GM12872 (cell line): Measurements from ENCODE around the gene PPP1R15B.

Source experiments
- TF ChIP-seq, protein P1 (sequence below): IDR thresholded peaks from 3 replicates; pipeline ENCODE4 v1.5.1; 2011; ENCODE audit warnings: low read depth, mild to moderate bottlenecking, low read length, moderate library complexity; ENCODE audit not compliant: insufficient read depth

The PPP1R15B gene

DNA sequence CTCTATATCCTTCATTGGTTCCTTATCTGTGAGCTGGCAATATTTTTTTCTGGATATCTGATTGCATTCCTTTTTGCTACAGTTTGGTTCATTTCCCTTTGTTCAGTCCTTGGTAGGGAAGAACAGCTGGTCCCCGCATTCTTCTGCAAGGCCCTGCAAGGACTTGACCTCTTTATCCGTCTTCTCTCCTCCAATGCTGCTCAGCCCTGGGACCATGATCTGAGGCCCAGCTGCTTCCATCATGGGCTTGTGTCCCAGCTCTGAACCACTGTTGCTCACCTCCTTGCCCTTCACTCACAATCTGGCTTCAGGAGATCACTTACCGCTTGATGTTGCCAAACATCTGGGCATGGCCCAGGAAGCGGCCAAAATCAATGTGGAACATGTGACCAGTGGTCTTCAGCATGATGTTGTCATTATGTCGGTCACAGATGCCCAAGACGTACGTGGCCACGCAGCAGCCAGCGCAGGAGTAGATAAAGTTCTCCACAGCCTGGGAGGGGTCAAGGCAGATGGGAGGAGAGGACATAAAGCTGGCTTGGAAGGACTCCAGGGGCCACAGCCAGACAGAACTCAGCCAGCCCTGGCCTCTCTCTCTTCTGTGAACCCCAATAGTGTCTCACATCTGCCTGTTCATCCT is 22.6 kb upstream of the PPP1R15B start:
- TF ChIP-seq, protein P1, sequence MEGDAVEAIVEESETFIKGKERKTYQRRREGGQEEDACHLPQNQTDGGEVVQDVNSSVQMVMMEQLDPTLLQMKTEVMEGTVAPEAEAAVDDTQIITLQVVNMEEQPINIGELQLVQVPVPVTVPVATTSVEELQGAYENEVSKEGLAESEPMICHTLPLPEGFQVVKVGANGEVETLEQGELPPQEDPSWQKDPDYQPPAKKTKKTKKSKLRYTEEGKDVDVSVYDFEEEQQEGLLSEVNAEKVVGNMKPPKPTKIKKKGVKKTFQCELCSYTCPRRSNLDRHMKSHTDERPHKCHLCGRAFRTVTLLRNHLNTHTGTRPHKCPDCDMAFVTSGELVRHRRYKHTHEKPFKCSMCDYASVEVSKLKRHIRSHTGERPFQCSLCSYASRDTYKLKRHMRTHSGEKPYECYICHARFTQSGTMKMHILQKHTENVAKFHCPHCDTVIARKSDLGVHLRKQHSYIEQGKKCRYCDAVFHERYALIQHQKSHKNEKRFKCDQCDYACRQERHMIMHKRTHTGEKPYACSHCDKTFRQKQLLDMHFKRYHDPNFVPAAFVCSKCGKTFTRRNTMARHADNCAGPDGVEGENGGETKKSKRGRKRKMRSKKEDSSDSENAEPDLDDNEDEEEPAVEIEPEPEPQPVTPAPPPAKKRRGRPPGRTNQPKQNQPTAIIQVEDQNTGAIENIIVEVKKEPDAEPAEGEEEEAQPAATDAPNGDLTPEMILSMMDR = no peak

DNA sequence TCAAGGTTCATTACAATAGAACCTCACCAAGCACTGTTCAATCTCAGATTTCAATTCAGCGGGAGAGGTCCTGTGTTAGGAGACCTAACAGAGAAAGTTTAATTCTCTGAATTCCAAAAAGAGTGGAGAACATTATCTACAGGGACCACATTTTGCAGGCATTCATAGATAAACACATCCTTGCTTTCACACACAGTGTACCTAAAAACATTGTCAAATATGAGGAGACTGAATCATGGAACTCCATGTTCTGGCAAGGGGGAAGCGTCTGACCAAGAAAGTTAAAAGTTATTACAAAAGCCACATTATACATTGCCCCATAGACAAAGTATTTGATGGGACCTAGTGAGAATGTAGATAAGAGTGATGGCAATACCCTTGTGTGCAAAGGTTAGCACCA is 21.1 kb upstream of the PPP1R15B start:
- TF ChIP-seq, protein P1 = no peak

DNA sequence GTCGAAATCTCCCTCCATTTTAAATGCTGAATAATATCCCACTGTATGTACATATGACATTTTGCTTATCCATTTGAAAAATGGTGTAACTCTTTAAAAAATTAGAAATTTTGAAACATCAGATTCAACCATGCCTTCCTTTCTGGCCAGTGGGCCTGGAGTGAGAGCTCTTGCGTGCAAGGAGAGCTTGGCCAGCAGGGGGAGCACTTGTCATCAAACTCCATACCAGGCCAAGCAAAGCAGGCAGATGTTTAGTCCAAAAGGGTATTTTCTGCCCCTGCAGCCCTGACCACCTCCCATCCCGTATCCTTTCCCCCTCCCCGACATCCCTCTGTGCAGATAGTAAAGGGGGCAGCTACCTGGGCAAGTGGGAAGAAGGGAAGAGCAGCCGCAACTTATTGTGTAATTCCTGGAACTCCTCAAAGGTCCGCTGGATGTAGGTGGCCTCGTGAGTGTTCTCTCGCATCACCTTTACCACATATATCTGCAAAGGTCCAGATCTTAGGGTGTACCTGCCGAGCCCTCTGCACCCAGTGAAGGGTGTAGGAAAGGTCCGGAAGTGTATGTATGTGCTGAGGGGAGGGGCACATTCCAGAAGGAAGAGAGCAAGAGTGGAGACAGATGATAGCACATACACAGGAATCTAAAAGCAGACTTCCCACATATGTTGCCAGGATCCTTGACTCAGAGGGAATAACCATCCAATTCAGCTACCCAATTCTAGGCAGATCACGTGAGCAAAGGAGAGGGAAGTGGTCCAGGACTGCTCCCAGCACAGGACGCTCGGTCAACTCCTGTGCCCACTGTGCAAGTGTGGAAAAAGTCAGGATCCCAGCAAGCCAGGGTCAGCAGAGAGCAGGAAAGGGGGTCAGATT is 19.9 kb upstream of the PPP1R15B start:
- TF ChIP-seq, protein P1 = peak; percentile 89

DNA sequence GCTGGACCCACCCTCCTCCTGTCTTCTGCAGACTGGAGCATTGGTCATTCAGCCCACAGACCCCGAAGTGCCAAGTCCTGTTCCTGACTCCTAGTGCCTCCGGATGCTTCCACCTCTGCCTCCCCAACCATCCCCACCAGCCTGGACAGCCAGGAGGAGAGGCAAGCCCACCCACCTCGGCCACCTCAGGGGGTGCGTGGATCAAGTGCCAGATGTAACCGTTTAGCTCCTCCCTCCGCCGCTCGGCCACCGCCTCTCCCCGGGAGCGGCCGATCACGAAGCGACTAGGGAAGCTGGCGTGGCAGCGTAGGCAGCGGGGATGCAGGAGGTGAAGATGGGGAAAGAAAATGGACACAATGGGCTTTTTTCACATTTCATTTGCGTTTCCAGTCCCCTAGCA is 18.1 kb upstream of the PPP1R15B start:
- TF ChIP-seq, protein P1 = no peak

DNA sequence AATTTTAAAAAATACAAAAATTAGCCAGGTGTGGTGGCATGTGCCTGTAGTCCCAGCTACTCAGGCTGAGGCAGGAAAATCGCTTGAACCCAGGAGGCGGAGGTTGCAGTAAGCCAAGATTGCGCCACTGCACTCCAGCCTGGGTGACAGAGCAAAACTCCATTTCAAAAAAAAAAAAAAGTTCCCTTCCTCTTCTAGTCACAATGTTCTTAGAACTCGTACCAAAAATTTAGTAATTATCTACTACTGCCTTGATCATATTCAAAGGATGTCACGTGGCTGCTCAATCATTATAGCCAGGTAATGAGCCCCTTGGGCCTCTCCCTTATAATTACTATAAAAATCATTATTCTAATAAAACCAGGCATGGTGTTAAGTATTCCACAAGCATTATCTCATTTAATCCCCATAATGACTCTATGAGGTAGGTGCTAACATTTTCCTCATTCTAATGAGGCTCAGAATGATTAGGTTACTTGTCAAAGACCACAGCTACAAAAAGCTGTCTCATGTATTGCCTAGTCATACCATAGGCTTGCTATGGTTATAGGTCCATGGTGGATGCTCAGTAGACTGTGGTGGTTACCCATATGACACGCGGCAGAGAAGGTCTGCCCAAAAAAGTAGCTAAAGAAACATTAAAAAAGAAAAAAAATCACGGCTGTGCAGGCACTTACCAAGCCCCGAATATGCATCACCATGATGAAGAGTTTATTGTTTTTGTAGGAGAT is 15.5 kb upstream of the PPP1R15B start:
- TF ChIP-seq, protein P1 = no peak

DNA sequence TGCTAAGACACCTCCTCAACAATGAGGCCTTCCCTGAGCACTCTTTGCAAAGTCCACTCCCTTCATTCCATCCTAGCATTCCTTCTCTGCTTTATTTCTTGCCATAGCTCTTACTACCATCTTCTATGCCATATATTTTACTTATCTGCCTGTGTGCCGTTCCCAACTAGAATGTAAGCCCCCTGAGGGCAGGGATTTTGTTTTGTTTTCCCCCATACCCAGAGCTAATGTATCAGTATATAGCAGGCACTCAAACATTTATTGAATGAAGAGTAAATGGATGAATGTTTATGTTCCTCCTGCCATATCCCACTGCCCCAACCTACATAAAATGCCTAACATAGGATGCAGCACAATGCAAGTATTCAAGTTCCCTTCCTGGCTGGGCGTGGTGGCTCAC is 14.9 kb upstream of the PPP1R15B start:
- TF ChIP-seq, protein P1 = no peak

DNA sequence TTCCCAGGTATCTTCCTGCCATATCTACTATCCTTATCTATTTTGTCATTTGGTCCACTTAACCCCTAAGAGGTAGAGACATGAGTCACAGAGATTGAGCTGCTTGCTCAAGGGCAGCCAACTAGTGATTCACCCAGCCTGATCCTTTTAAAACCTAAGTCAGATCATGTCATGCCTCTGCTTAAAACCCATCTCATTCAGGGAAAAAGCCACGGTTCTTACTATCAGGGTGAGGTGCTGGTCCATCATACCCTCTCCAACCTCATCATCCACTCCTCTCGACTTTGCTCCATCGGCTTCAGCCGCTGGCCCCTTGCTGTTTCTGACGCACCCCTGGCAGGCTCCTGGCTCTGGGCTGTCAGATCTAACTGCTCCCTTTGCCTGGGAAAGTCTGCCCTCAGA is 14.4 kb upstream of the PPP1R15B start:
- TF ChIP-seq, protein P1 = no peak
